Testis (tissue), 2 donors: ENCODE results near the gene SNAI3.

Experiments
- CTCF ChIP-seq, 3 experiments: fragments of 450-650 bp in 2 of 3; fragments of 200-600 bp in 1 of 3; sonication (generic) in 1 of 3; IDR thresholded peaks; one replicate each; pipeline ENCODE4 v1.5.1; 2016 to 2019; ENCODE audit warnings: antibody characterized with exemption in 3 of 3, mild to moderate bottlenecking in 2 of 3, moderate library complexity in 1 of 3
- POLR2A ChIP-seq: fragments of 450-650 bp; IDR thresholded peaks from one replicate; pipeline ENCODE4 v1.6.1; 2017; ENCODE audit warnings: antibody characterized with exemption, mild to moderate bottlenecking, moderate library complexity

- TF ChIP-seq POLR2A (no peak), CTCF (IDR thresholded peaks at IDR 0.05) (no peak)
Measured at GRCh38 chr16:88678224-88678979, 7.9 kb downstream of the SNAI3 start.
